ENCODE results near the gene MYO5B. TPM values are rescaled to one million over a fixed set of nuclear protein-coding genes. Genes with fewer than 3 reads are reported as not detected.

MYO5B gene
- total and polyA plus RNA-seq, 2 of the 4 experiments (the other 2 are of a cell fraction), result 0.24 to 0.54 TPM

DNA sequence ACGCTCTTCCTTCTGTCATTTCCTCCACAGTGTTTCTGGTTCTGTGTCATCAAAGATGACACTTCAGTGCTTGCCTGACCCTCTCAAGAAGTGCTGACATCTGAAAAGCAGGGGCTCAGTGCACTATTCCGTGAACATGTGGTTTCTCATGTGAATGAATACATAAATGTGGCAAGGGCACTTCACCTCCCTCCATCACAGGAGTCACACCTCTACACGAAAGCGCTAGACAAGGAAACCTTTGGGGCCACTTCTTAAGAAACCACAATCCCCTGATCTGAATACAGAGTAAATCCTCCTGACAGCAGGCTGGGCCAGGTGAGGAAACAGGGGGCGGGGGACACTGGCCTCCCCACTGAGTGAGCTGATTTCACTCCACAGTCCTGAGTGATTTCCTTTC, 235.8 kb downstream of the MYO5B start:
- Histone ChIP-seq H3K14ac (replicated peaks; ENCODE audit: low read depth, low read length) (no peak overlapping the region), H4K91ac (ENCODE audit: insufficient read depth, low read depth, low read length) (no peak overlapping the region), H2BK15ac (ENCODE audit: low read depth, low read length) (no peak overlapping the region), H2AK9ac (replicated peaks; ENCODE audit: low read depth, low read length, poor library complexity) (no peak overlapping the region), H3K56ac (ENCODE audit: extremely low read depth, insufficient read depth, low read length) (no peak overlapping the region), H3K36me3 (ENCODE audit: control insufficient read depth, insufficient read depth, low read length) (no peaks in the 10 kb centered on the region), H3K23ac (ENCODE audit: low read depth, low read length) (no peak overlapping the region), H3K9ac (ENCODE audit: low read depth, low read length) (no peak overlapping the region), H2BK5ac (ENCODE audit: low read depth, low read length, poor library complexity, severe bottlenecking) (no peak overlapping the region), H3K4me1 (ENCODE audit: control insufficient read depth, insufficient read depth, low read length) (no peaks in the 10 kb centered on the region), H3K4me2 (ENCODE audit: low read depth, low read length) (no peak overlapping the region), H2BK120ac (ENCODE audit: low read depth, low read length) (no peak overlapping the region), H3K27ac (ENCODE audit: insufficient read depth, low read length) (no peak overlapping the region), H2BK20ac (ENCODE audit: low read depth, low read length) (no peak overlapping the region), H3K4ac (ENCODE audit: low read depth, low read length) (no peak overlapping the region), H4K20me1 (ENCODE audit: insufficient read depth, low read length) (no peaks in the 10 kb centered on the region), H2AK5ac (ENCODE audit: low read depth, low read length) (no peak overlapping the region), H3K4me3 (ENCODE audit: insufficient read depth, low read depth, low read length) (no peak overlapping the region), H4K8ac (ENCODE audit: low read depth in 2 of 2, low read length in 2 of 2) (no peak overlapping the region), H4K5ac (ENCODE audit: low read depth, low read length) (no peak overlapping the region), H3K79me1 (ENCODE audit: low read depth in 1 of 2, low read length in 2 of 2) (no peaks in the 10 kb centered on the region), H3K9me3 (ENCODE audit: control insufficient read depth, insufficient read depth, low read length) (no peaks in the 10 kb centered on the region), H3K27me3 (ENCODE audit: control insufficient read depth, insufficient read depth, low read length) (no peaks in the 10 kb centered on the region), H3K9me1 (ENCODE audit: insufficient read depth, low read length) (no peaks in the 10 kb centered on the region), H2AFZ (replicated peaks; ENCODE audit: low read length, poor library complexity) (no peak overlapping the region), H3K18ac (ENCODE audit: low read depth, low read length) (no peak overlapping the region)
- BruUV-seq (replicated peaks), result no TSS peak
- TF ChIP-seq, protein P1, sequence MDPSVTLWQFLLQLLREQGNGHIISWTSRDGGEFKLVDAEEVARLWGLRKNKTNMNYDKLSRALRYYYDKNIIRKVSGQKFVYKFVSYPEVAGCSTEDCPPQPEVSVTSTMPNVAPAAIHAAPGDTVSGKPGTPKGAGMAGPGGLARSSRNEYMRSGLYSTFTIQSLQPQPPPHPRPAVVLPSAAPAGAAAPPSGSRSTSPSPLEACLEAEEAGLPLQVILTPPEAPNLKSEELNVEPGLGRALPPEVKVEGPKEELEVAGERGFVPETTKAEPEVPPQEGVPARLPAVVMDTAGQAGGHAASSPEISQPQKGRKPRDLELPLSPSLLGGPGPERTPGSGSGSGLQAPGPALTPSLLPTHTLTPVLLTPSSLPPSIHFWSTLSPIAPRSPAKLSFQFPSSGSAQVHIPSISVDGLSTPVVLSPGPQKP (IDR thresholded peaks at IDR 0.05; ENCODE audit: borderline replicate concordance, low read depth, low read length), result no peak
- TF ChIP-seq MAZ (IDR thresholded peaks at IDR 0.05; ENCODE audit: borderline replicate concordance, low read depth, low read length) (no peak), BHLHE40 (IDR thresholded peaks at IDR 0.05; ENCODE audit: low read depth, low read length) (no peak), FOS (IDR thresholded peaks at IDR 0.05; ENCODE audit: low read depth, low read length) (no peak), NFE2L2 (IDR thresholded peaks at IDR 0.05; ENCODE audit: low read depth, low read length) (no peak), MAFK (IDR thresholded peaks at IDR 0.05; ENCODE audit: low read depth, low read length) (no peak), POLR2A (IDR thresholded peaks at IDR 0.05; ENCODE audit: low read depth, low read length) (no peak), MXI1 (IDR thresholded peaks at IDR 0.05; ENCODE audit: borderline replicate concordance, low read depth, low read length) (no peak), SMC3 (IDR thresholded peaks at IDR 0.05; ENCODE audit: low read depth, low read length) (no peak), CHD1 (IDR thresholded peaks at IDR 0.05; ENCODE audit: low read depth, low read length) (no peak), RFX5 (IDR thresholded peaks at IDR 0.05; ENCODE audit: low read depth, low read length) (no peak)
- TF ChIP-seq, protein P2, sequence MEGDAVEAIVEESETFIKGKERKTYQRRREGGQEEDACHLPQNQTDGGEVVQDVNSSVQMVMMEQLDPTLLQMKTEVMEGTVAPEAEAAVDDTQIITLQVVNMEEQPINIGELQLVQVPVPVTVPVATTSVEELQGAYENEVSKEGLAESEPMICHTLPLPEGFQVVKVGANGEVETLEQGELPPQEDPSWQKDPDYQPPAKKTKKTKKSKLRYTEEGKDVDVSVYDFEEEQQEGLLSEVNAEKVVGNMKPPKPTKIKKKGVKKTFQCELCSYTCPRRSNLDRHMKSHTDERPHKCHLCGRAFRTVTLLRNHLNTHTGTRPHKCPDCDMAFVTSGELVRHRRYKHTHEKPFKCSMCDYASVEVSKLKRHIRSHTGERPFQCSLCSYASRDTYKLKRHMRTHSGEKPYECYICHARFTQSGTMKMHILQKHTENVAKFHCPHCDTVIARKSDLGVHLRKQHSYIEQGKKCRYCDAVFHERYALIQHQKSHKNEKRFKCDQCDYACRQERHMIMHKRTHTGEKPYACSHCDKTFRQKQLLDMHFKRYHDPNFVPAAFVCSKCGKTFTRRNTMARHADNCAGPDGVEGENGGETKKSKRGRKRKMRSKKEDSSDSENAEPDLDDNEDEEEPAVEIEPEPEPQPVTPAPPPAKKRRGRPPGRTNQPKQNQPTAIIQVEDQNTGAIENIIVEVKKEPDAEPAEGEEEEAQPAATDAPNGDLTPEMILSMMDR (conservative IDR thresholded peaks at IDR 0.05; ENCODE audit: low read depth, low read length), result no peak
- TF ChIP-seq, protein P3, sequence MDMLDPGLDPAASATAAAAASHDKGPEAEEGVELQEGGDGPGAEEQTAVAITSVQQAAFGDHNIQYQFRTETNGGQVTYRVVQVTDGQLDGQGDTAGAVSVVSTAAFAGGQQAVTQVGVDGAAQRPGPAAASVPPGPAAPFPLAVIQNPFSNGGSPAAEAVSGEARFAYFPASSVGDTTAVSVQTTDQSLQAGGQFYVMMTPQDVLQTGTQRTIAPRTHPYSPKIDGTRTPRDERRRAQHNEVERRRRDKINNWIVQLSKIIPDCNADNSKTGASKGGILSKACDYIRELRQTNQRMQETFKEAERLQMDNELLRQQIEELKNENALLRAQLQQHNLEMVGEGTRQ (IDR thresholded peaks at IDR 0.05; ENCODE audit: low read depth, low read length), result no peak
- in situ Hi-C loops (cut with MboI; ENCODE audit: low sequenced_read_pairs) (no loop called here), intact Hi-C loops (cut with micrococcal nuclease) (no loop called here), dilution Hi-C loops (cut with HindIII; ENCODE audit: low sequenced_read_pairs, unreplicated experiment) (no loop called here)
- POLR2A ChIA-PET (ENCODE audit: unreplicated experiment), result no interaction called here
- DNase-seq (no peak), ATAC-seq (ENCODE audit: low read depth) (no peak)
- 67% methylated on average over 1 of the region's 5 CpGs; no CpG with 5 or more reads in 1 of the 2 experiments for WGBS, 2 experiments (ENCODE audit: extremely low coverage in 2 of 2, insufficient read length in 1 of 2)
- CTCF ChIA-PET, result no interaction called here

All from IMR-90 (cell line).